ENCODE measurements around the gene ELL3.

ELL3 gene

GRCh38 chr15:43723151-43723550 lies 53.6 kb downstream of the ELL3 start:
- DNase-seq (ENCODE audit: low read depth), result no peak
